K562 (cell line): Measurements from ENCODE around the gene CSMD2. TPM values are rescaled to one million over a fixed set of nuclear protein-coding genes. Genes with fewer than 3 reads are reported as not detected.

ENCODE experiments used
- ATAC-seq: fragments of 200-7000 bp; cut with Tn5 transposase; 3 replicates; pipeline ENCODE4 v1.9.1; 2020; ENCODE audit warnings: moderate library complexity
- BruUV-seq: library from RNA; stranded (reverse); fragments of 400-500 nt; replicated peaks from 2 replicates; lab custom pipeline; 2021; lab: Mats Ljungman, UMichigan
- CTCF ChIA-PET: fragments of 300-600 bp; formaldehyde crosslinking; extraction: SDS; loops from one replicate; lab custom pipeline; 2021; ENCODE audit warnings: low intra/inter-chr PET ratio; lab: Yijun Ruan, JAX
- POLR2A ChIA-PET: fragments of 300-600, 350-650 bp; sonication (Branson Sonifier 250); formaldehyde crosslinking; extraction: SDS; loops from one replicate; lab custom pipeline; 2021; ENCODE audit warnings: antibody characterized with exemption, inconsistent platforms; lab: Yijun Ruan, JAX
- DNase-seq, 4 experiments: peaks; one replicate each; pipeline versions ENCODE4 v3.0.0 to v3.0.0-alpha.2; 2011 to 2018; ENCODE audit warnings: low spot score in 3 of 4, mixed read lengths in 3 of 4; ENCODE audit errors: extremely low read depth in 1 of 4
- FAIRE-seq: peaks from 2 replicates; lab custom pipeline; 2011; peaks lifted over from hg19 to GRCh38; lab: Jason Lieb, UNC
- H2AFZ ChIP-seq: 2 replicates; pipeline ENCODE4 v1.6.0; 2011; ENCODE audit warnings: low read depth, low read length, control low read depth, inconsistent platforms
- H3K27ac ChIP-seq: fragments of 200-600 bp; 3 replicates; pipeline ENCODE4 v1.8.0; 2011; ENCODE audit warnings: low read depth, mild to moderate bottlenecking, control low read depth, inconsistent platforms, low read length, moderate library complexity, mixed read lengths; ENCODE audit errors: extremely low read depth
- H3K27me3 ChIP-seq, 2 experiments: fragments of 300-600 bp in 1 of 2; 2 replicates in 1 of 2; 3 replicates in 1 of 2; pipeline versions ENCODE4 v1.6.0 to v1.8.0; 2011; ENCODE audit warnings: inconsistent platforms in 2 of 2, low read length in 2 of 2, mild to moderate bottlenecking in 1 of 2, mixed read lengths in 1 of 2, moderate library complexity in 1 of 2; ENCODE audit not compliant: control insufficient read depth in 2 of 2, insufficient read depth in 2 of 2
- H3K36me3 ChIP-seq: fragments of 300-600 bp; 3 replicates; pipeline ENCODE4 v1.8.0; 2011; ENCODE audit warnings: mild to moderate bottlenecking, low read length, inconsistent platforms; ENCODE audit not compliant: control insufficient read depth, insufficient read depth
- H3K4me1 ChIP-seq, 2 experiments: fragments of 200-600 bp in 1 of 2; replicated peaks in 1 of 2; 2 replicates in 1 of 2; 3 replicates in 1 of 2; pipeline versions ENCODE4 v1.5.1 to v1.8.0; 2011; ENCODE audit warnings: inconsistent platforms in 2 of 2, low read length in 2 of 2, mild to moderate bottlenecking in 1 of 2, mixed read lengths in 1 of 2, moderate library complexity in 1 of 2; ENCODE audit not compliant: control insufficient read depth in 2 of 2, insufficient read depth in 2 of 2
- H3K4me2 ChIP-seq: 2 replicates; pipeline ENCODE4 v1.6.1; 2011; ENCODE audit warnings: low read length, control low read depth, inconsistent platforms, mixed read lengths; ENCODE audit not compliant: insufficient read depth
- H3K4me3 ChIP-seq: fragments of 200-600 bp; sonication (generic), shearing (Covaris generic); 2 replicates; pipeline ENCODE4 v1.5.1; 2016; ENCODE audit warnings: control low read depth, inconsistent platforms
- H3K79me2 ChIP-seq: fragments of 200-600 bp; 3 replicates; pipeline ENCODE4 v1.8.0; 2011; ENCODE audit warnings: low read length, inconsistent platforms; ENCODE audit not compliant: control insufficient read depth, insufficient read depth
- H3K9ac ChIP-seq, 2 experiments: 2 replicates each; pipeline versions ENCODE4 v1.6.0 to v1.6.1; 2011; ENCODE audit warnings: low read depth in 2 of 2, low read length in 2 of 2, control low read depth in 1 of 2, inconsistent platforms in 1 of 2, mild to moderate bottlenecking in 1 of 2, mixed read lengths in 1 of 2; ENCODE audit not compliant: insufficient read depth in 1 of 2
- H3K9me1 ChIP-seq: one replicate; pipeline ENCODE4 v1.6.0; 2011; ENCODE audit warnings: inconsistent platforms, mild to moderate bottlenecking, low read length, moderate library complexity; ENCODE audit not compliant: control insufficient read depth, insufficient read depth
- H3K9me3 ChIP-seq: replicated peaks from 2 replicates; pipeline ENCODE4 v1.5.1; 2011; ENCODE audit warnings: low read depth, low read length, inconsistent platforms; ENCODE audit not compliant: control insufficient read depth, insufficient read depth
- H4K20me1 ChIP-seq: replicated peaks from 2 replicates; pipeline ENCODE4 v1.6.1; 2011; ENCODE audit warnings: low read length, inconsistent platforms, mixed read lengths; ENCODE audit not compliant: control insufficient read depth, insufficient read depth
- E2F3 ChIP-seq: fragments of 250-450 bp; sonication (Bioruptor Pico); IDR thresholded peaks from 2 replicates; pipeline ENCODE4 v1.4.0; 2020; ENCODE audit warnings: mild to moderate bottlenecking
- ILK ChIP-seq: fragments of 450-650 bp; IDR thresholded peaks from 2 replicates; pipeline ENCODE4 v1.6.1; 2016; ENCODE audit warnings: missing genetic modification characterization, low read depth, mild to moderate bottlenecking, missing compliant biosample characterization, moderate library complexity, borderline replicate concordance
- KDM1A ChIP-seq, 2 experiments: fragments of 450-650 bp; IDR thresholded peaks; 2 replicates each; pipeline ENCODE4 v1.6.1; 2016; ENCODE audit warnings: mild to moderate bottlenecking in 2 of 2
- LEF1 ChIP-seq: fragments of 450-650 bp; IDR thresholded peaks from 2 replicates; pipeline ENCODE4 v1.6.1; 2016; ENCODE audit warnings: mild to moderate bottlenecking
- POLR3G ChIP-seq: IDR thresholded peaks from 2 replicates; pipeline ENCODE4 v1.6.1; 2011; ENCODE audit not compliant: insufficient read length, insufficient replicate concordance; ENCODE audit errors: extremely low read depth
- PYGO2 ChIP-seq: fragments of 450-650 bp; IDR thresholded peaks from 2 replicates; pipeline ENCODE4 v1.6.1; 2016; ENCODE audit warnings: mild to moderate bottlenecking, missing genetic modification characterization, moderate library complexity, missing compliant biosample characterization
- SNIP1 ChIP-seq: fragments of 450-650 bp; IDR thresholded peaks from 2 replicates; pipeline ENCODE4 v1.7.1; 2017; ENCODE audit warnings: low read depth, mild to moderate bottlenecking
- SNRNP70 ChIP-seq: fragments of 200-400 bp; formaldehyde crosslinking; optimal IDR thresholded peaks from 2 replicates; pipeline ENCODE3; 2017; ENCODE audit warnings: low read depth, low read length
- SP2 ChIP-seq: IDR thresholded peaks from 2 replicates; pipeline ENCODE4 v1.6.1; 2011; ENCODE audit warnings: mild to moderate bottlenecking, low read depth, low read length, moderate library complexity; ENCODE audit not compliant: poor library complexity, severe bottlenecking; ENCODE audit errors: extremely low read depth
- TRIM25 ChIP-seq: fragments of 450-650 bp; IDR thresholded peaks from 2 replicates; pipeline ENCODE4 v1.7.0; 2016; ENCODE audit warnings: borderline replicate concordance
- ZFP91 ChIP-seq: sonication (generic); formaldehyde crosslinking; IDR thresholded peaks from 2 replicates; pipeline ENCODE4 v1.8.0; 2022; ENCODE audit warnings: mild to moderate bottlenecking, missing genetic modification reagents
- ZNF232 ChIP-seq: sonication (generic); formaldehyde crosslinking; IDR thresholded peaks from 2 replicates; pipeline ENCODE4 v1.8.0; 2022; ENCODE audit warnings: mild to moderate bottlenecking, missing genetic modification reagents
- ZNF408 ChIP-seq: fragments of 250-450 bp; sonication (Bioruptor Pico); IDR thresholded peaks from 2 replicates; pipeline ENCODE4 v1.4.0; 2020; ENCODE audit warnings: low read depth, mild to moderate bottlenecking, moderate library complexity
- ZNF436 ChIP-seq: fragments of 250-450, 450-650 bp; sonication (Bioruptor Pico); formaldehyde crosslinking; IDR thresholded peaks from 2 replicates; pipeline ENCODE4 v1.7.0; 2020; ENCODE audit warnings: mild to moderate bottlenecking
- WGBS: fragments of 100-300 bp; shearing (Covaris generic); methylation state at CpG from one replicate; pipeline ENCODE4 v1.1.6; 2016; ENCODE audit warnings: low coverage, mixed read lengths; ENCODE audit not compliant: insufficient coverage; ENCODE audit errors: missing lambda C conversion rate; 5-methylcytosine and 5-hydroxymethylcytosine counted together
- in situ Hi-C: fragments of 300-500 bp; cut with MboI; formaldehyde crosslinking; loops from 4 replicates; pipeline ENCODE4 v1.15.0; 2018; ENCODE audit warnings: inconsistent platforms, mixed read lengths
- intact Hi-C: fragments of 100-400 bp; cut with micrococcal nuclease; formaldehyde crosslinking; loops from 2 replicates; pipeline ENCODE4 v1.14.2; 2022
- polyA plus RNA-seq, 8 experiments: library from polyadenylated mRNA; depleted of rRNA in 4 of 8; stranded (reverse) in 5 of 8; unstranded in 3 of 8; fragments of >200 nt; fragmentation: Nextera tagmentation in 2 of 8; fragmentation: Illumina TruSeq in 1 of 8; extraction: Ambion mirVana in 2 of 8; extraction: Trizol in 1 of 8; gene quantifications; 2 replicates each; pipeline versions ENCODE4 v1.2.1 to v1.2.3, GENCODE V29; 2011 to 2014; ENCODE audit warnings: inconsistent platforms in 1 of 8, missing spikeins in 1 of 8
- total RNA-seq, 7 experiments: library from RNA; depleted of rRNA in 6 of 7; stranded (reverse); fragments of >200 nt in 6 of 7; fragmentation: Illumina TruSeq in 2 of 7; extraction: Trizol in 2 of 7; gene quantifications; 2 replicates each; pipeline versions ENCODE4 v1.2.1 to v1.2.3, GENCODE V29; 2011 to 2021; ENCODE audit warnings: low replicate concordance in 1 of 7
- TF ChIP-seq, protein P1 (sequence below): fragments of 250-450 bp; sonication (Bioruptor Pico); IDR thresholded peaks from 2 replicates; pipeline ENCODE4 v1.5.0; 2021
- TF ChIP-seq, protein P2 (sequence below): fragments of 250-450 bp; sonication (Bioruptor Pico); IDR thresholded peaks from 2 replicates; pipeline ENCODE4 v1.9.0; 2021; ENCODE audit warnings: mild to moderate bottlenecking

The CSMD2 gene
- total and polyA plus RNA-seq, 9 of the 15 experiments (the other 6 are each of a cell fraction or from before 2014, with no cell fraction given), result not detected

- no peak overlapping the region for H2AFZ ChIP-seq
- ChIA-PET CTCF (no interaction called here), POLR2A (interaction anchor here (1.1 kb wide), 1 partner anchor 12 kb away, joined by 4 read pairs; no protein-coding TSS in a partner anchor)
- no peaks in the 10 kb centered on the region for H4K20me1 ChIP-seq
- ATAC-seq (no peak), FAIRE-seq (no peak), DNase-seq (no peak)
- no TSS peak for BruUV-seq
- no peak overlapping the region for H3K9ac ChIP-seq
- H3K79me2 ChIP-seq, result no peaks in the 10 kb centered on the region
- H3K9me3 ChIP-seq, result no peaks in the 10 kb centered on the region
- no peak overlapping the region for H3K4me3 ChIP-seq
- intact Hi-C loops (no loop called here), in situ Hi-C loops (no loop called here)
- peaks cover 2 to 12% of the 10 kb centered on the region in 2 experiments; a peak in 2 of 5 replicates for H3K27me3 ChIP-seq
- H3K27ac ChIP-seq, result no peak overlapping the region
- no peaks in the 10 kb centered on the region for H3K4me1 ChIP-seq
- WGBS, result 0% methylated on average over 3 of the region's 3 CpGs
- H3K9me1 ChIP-seq, result no peaks in the 10 kb centered on the region
- no peak overlapping the region for H3K4me2 ChIP-seq
- H3K36me3 ChIP-seq, result no peaks in the 10 kb centered on the region
- no peak for TF ChIP-seq ZFP91 (CRISPR knock-in tag)
- no peak for TF ChIP-seq POLR3G
- TF ChIP-seq E2F3 (CRISPR knock-in tag), result no peak
- TF ChIP-seq, protein P1, sequence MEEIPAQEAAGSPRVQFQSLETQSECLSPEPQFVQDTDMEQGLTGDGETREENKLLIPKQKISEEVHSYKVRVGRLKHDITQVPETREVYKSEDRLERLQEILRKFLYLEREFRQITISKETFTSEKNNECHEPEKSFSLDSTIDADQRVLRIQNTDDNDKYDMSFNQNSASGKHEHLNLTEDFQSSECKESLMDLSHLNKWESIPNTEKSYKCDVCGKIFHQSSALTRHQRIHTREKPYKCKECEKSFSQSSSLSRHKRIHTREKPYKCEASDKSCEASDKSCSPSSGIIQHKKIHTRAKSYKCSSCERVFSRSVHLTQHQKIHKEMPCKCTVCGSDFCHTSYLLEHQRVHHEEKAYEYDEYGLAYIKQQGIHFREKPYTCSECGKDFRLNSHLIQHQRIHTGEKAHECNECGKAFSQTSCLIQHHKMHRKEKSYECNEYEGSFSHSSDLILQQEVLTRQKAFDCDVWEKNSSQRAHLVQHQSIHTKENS, result no peak
- TF ChIP-seq ZNF232 (CRISPR knock-in tag), result no peak
- TF ChIP-seq PYGO2, result no peak
- TF ChIP-seq, protein P2, sequence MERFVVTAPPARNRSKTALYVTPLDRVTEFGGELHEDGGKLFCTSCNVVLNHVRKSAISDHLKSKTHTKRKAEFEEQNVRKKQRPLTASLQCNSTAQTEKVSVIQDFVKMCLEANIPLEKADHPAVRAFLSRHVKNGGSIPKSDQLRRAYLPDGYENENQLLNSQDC (CRISPR knock-in tag), result no peak
- TF ChIP-seq ZNF408 (CRISPR knock-in tag), result no peak
- TF ChIP-seq ZNF436 (CRISPR knock-in tag), result no peak
- no peak for TF ChIP-seq SNRNP70
- no peak for TF ChIP-seq SP2
- no peak for TF ChIP-seq LEF1
- TF ChIP-seq ILK (tag), result no peak
- TF ChIP-seq SNIP1, result no peak
- TF ChIP-seq KDM1A (IDR thresholded peaks at IDR 0.05), result no peak
- no peak for TF ChIP-seq TRIM25
Measured at GRCh38 chr1:33560680-33561079, 604.4 kb downstream of the CSMD2 start.
